ENCODE results near the gene RAP1GAP2.
"Not testable (repeated sequence)": the region's sequence is repeated elsewhere in the genome, so short reads cannot be mapped to it uniquely, and the experiment has no call there.

The RAP1GAP2 gene

GRCh38 chr17:2784864-2785263 lies 11.4 kb upstream of the RAP1GAP2 start:
- DNase-seq: no peak

GRCh38 chr17:2785376-2785775 lies 10.9 kb upstream of the RAP1GAP2 start:
- not testable (repeated sequence) for DNase-seq

- DNase-seq: peak; percentile 79
These were observed 9.9 kb upstream of the RAP1GAP2 start for GRCh38 chr17:2786176-2786881.

- no peak for DNase-seq
These were observed 6.5 kb upstream of the RAP1GAP2 start for GRCh38 chr17:2789700-2790099.

- DNase-seq: no peak
These were observed 3.7 kb upstream of the RAP1GAP2 start for GRCh38 chr17:2792366-2793169.

GRCh38 chr17:2794111-2794803 lies 2.0 kb upstream of the RAP1GAP2 start:
- no peak for DNase-seq

- DNase-seq: no peak
These were observed 636 bp upstream of the RAP1GAP2 start for GRCh38 chr17:2795441-2796163.

- DNase-seq: no peak
These were observed 988 bp downstream of the RAP1GAP2 start for GRCh38 chr17:2797226-2797625.

GRCh38 chr17:2797637-2798036 lies 1.4 kb downstream of the RAP1GAP2 start:
- DNase-seq: no peak

GRCh38 chr17:2798188-2798587 lies 1.9 kb downstream of the RAP1GAP2 start:
- no peak for DNase-seq

- DNase-seq: no peak
These were observed 2.4 kb downstream of the RAP1GAP2 start for GRCh38 chr17:2798678-2799077.

GRCh38 chr17:2799653-2800052 lies 3.4 kb downstream of the RAP1GAP2 start:
- no peak for DNase-seq

GRCh38 chr17:2800367-2800766 lies 4.1 kb downstream of the RAP1GAP2 start:
- no peak for DNase-seq

GRCh38 chr17:2801841-2802240 lies 5.6 kb downstream of the RAP1GAP2 start:
- no peak for DNase-seq

- DNase-seq: no peak
These were observed 6.3 kb downstream of the RAP1GAP2 start for GRCh38 chr17:2802574-2802973.

- DNase-seq: no peak
These were observed 7.1 kb downstream of the RAP1GAP2 start for GRCh38 chr17:2803386-2803785.

GRCh38 chr17:2803971-2804370 lies 7.7 kb downstream of the RAP1GAP2 start:
- DNase-seq: no peak

- no peak for DNase-seq
These were observed 8.7 kb downstream of the RAP1GAP2 start for GRCh38 chr17:2804912-2805311.

GRCh38 chr17:2805961-2806360 lies 9.7 kb downstream of the RAP1GAP2 start:
- DNase-seq: no peak

GRCh38 chr17:2808367-2809335 lies 12.4 kb downstream of the RAP1GAP2 start:
- no peak for DNase-seq

GRCh38 chr17:2809337-2809736 lies 13.1 kb downstream of the RAP1GAP2 start:
- no peak for DNase-seq
